GM19240 (cell line): Measurements from ENCODE around the gene DSEL.
A peak's percentile ranks its signal among the peaks of the same experiment; 100 is the strongest.

Source experiments
- DNase-seq: peaks from one replicate; pipeline ENCODE4 v3.0.0; 2011; ENCODE audit warnings: low spot score; ENCODE audit not compliant: insufficient read length

DSEL gene

GRCh38 chr18:67516539-67517443, at the start of gene DSEL:
Gene DSEL, minus strand, starts transcription at chr18:67516720. Its CDS starts 2,112 bp downstream, at chr18:67514608.
- peak; percentile 63 for DNase-seq

- DNase-seq, result no peak
Observed at GRCh38 chr18:67553437-67553836, 36.9 kb upstream of the DSEL start.

DNA sequence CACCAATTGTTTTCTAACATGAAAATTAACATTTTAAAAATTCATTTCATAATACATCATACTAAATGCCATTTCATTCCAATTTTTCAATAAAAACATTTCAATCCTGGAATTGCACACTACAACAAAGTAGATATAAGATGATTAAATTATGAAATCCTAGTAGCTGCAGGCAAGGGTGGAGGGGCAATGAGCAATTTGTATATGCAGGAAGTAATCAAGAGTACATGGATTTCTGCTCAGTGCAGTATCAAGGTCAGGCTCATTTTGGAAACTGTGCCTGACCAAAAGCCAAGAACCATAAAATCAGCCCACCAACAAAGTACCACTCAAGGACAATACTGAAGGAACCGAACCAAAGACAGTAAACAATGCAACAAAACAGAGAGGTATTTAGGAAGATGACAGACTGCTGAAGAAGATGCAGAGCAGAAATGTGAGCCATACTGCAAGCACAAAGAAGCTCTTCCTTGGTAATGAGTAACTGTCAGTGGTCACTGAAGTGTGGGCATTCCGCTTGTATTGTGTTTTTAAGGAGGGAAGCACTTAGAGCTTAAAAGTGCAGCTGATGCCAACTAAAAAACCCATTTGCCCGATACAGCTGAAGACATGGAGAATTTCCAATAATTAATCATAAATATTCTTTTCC, 34.5 kb upstream of the DSEL start:
- no peak for DNase-seq

- no peak for DNase-seq
Observed at GRCh38 chr18:67549946-67550345, 33.4 kb upstream of the DSEL start.

GRCh38 chr18:67545681-67546080, 29.2 kb upstream of the DSEL start:
- DNase-seq, result no peak

DNA sequence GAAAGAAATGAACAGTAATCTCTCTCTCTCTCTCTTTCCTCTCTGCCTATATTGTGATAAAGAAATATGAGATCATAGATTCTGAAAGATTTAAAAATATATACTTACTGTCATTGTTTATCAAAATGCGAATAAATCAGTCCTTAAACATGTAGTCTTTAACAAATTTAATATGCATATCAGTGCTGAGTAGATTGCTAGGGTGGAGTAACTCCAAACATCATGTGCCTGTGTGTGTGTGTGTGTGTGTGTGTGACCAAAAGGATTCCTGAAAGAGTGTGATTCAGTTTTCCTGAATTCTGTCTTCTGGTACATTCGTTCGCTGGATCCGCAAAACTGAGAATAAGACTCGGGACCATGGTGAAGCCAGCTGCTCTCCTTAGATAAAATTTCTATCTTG, 24.0 kb upstream of the DSEL start:
- no peak for DNase-seq

- no peak for DNase-seq
Observed at GRCh38 chr18:67531929-67532328, 15.4 kb upstream of the DSEL start.

DNA sequence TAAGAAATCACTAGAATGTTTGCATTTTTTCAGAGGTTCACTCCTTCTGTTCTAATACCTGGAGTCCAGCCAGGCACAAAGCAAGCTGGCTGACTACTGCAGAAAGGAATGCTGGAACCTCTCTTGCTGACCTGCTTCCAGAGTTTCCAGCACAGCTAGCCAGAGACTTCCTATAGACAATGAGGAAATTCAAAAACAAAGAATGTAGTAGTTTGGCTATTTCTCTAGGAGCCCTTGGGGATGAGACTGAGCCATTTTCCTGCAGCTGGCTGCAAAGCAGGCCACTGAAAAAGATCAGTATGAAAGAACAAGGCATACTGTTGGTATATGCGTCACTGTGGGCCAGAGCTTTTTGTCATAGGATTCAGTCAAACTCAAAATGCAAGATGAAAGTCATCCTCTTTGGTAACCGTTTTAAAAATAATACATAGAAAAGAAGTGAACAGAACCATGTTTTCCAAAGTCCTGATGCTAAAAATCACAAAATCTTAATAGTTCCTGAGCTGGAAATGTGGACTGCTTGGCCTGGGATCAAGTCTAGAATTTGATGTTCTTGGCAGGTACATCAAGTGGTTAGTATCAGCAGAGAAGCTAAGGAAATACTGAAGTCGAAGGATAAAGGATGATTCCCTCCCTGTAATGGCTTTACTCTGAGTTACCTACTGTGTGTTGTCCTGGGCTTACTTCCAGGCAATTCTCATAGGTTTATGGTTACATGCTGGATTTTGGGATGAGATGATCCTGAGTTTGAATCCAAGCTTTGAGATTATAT, 9.0 kb upstream of the DSEL start:
- DNase-seq, result no peak

DNA sequence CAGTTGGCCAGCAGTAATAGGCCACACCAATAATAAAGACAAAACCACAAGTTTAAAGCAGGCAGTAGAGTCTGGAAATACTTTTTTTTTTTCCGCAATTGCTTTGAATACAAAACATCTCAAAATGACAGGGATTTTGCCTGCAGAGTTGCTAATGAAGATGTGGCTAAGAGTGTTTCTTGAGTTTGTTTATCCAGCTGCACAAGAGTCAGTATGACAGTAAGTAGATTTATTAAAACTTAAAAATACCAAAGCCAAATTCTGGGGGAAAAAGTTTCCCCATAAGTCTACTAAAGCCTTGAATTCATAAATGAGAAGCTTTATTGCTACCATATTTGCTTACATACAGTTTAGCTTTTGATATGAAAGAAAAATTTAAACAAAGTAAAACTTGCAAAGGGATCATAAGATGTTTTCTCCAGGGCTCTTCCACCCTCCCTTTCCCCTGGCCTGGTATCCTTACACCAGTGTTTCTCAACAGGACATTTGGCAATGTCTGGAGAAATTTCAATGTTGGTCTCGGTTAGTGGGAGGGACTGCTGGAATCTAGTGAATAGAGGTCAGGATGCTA, 3.9 kb upstream of the DSEL start:
- no peak for DNase-seq

GRCh38 chr18:67519592-67519991, 3.1 kb upstream of the DSEL start:
- DNase-seq, result no peak

- DNase-seq, result no peak
Observed at GRCh38 chr18:67518566-67518965, 2.0 kb upstream of the DSEL start.

DNA sequence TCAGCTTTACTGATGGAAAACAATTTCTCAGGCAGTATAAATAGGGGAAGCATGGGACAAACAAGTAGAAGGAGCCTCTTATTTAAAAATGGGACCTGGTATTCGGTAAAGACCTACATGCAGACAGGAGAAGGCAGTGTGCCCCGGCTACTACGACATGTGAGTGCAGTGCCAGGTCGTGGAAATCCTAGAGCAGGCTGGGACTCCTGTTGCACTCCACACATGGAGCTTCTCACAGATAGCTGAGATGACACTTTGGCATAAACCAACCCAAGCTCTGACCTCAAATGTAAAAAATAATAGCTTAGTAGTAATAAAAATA, 885 bp upstream of the DSEL start:
- no peak for DNase-seq

DNA sequence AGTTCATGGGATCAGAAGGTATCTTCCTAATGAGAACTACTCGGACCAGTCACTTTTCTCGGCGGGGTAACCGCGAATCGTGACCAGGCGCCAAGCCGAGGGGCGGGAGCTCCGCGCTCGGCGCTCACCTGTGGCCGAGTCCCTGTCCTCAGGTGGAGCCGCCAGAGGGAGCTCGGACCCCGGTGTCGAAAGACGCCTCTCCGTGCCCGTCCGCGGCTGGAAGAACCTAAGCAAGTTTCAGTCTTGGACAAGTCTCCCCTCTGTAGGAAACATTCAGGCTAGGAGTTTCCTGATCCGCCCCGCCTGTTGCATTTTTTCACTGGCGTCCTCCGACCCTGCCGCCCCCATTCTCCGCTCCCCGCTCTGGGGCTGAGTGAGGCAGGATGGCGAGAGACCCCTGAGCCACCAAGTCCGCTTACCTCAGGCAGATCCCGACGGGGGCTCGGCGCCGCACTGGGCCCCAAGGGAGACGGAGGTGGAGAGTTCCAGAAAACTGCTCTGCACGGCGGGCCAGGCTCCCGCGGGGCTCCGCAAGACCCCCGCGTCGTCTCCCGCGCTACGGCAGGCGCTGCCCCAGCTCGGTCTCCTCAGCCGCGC, 480 bp downstream of the DSEL start:
- DNase-seq, result peak; percentile 12

- DNase-seq, result no peak
Observed at GRCh38 chr18:67514901-67515540, 1.5 kb downstream of the DSEL start.

DNA sequence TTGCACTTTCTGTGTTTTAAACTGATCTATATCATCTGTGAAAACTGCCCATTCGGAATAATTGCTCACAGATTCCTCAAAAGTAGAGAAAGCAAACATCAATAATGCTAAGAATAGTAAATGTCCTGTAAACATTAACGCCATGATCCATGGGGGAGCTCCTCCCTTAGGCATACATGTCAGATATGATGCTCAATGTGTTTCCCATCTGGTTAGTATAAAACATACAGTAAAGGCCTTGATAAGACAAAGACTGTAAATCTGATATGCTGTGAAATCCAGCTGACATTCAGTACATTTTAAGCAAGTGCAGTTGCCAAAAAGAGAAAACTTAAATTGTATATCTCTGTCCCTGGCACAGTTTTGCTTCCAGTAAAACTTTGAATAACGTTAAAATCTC, 2.1 kb downstream of the DSEL start:
- DNase-seq, result no peak

- no peak for DNase-seq
Observed at GRCh38 chr18:67513280-67513679, 3.2 kb downstream of the DSEL start.

DNA sequence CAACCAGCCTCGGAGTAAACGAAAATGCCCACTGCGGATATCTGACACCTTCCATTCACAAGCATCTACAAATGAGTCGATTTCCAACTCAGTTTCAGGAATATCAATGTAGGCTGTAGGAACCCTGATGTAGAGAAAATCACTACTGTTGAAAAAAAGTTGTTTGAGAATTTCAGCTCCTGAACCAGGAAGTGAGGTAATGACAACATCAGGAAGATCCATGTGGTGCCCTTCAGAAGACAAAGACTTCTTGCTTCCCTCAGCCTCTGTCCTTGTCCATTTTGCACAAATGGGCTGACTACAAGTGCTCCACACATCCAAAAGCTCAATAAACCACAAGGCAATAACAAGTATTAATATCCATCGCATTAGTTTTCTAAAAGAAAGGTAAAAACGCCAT, 4.7 kb downstream of the DSEL start:
- no peak for DNase-seq

DNA sequence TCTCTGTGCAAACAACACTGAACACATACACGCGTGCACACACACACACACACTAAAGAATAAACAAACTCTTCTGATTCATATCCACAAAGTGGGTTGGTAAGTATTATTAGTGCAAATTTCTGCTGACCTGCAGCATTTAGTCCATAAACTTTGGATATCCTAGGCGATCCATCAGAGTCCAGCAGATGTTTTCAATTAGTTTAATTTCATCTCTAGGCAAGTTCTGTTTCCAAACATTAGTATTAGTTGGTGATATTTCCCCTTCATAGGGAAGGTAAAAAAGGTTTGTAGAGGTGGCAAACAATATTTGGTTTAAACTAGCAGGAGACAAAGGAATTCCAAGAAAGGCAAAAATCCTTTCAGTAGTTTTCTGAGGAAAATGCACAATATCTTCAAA, 5.7 kb downstream of the DSEL start:
- DNase-seq, result no peak

DNA sequence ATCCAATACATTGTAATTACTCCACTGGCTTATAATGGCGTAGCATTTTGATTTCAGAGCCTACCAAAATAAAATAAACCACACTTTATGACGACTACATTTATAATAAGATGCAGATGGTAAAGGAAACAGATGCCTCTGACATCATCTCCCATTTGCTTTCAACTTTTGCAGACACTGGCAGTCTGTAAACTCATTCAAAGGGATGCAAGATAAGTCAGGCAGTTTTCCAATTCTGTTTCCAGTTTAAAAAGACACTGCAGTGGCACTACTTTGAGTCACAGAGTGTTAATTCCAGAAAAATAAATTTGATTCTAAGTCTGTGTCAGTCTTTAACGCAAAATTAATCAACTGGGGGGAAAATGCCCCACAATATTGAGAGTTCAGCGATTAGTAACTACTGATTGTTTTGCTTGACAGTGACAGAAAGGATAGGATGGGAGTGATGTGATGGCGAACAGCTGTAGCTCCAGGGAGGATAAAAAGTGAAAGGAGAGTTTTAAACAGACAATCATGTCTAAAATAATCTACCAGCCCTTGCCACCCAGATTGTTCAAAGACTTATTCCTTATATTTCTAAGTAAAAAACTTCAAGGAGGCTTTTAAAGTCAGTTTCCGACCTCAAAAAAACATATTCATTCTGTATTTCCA, 6.7 kb downstream of the DSEL start:
- DNase-seq, result no peak

DNA sequence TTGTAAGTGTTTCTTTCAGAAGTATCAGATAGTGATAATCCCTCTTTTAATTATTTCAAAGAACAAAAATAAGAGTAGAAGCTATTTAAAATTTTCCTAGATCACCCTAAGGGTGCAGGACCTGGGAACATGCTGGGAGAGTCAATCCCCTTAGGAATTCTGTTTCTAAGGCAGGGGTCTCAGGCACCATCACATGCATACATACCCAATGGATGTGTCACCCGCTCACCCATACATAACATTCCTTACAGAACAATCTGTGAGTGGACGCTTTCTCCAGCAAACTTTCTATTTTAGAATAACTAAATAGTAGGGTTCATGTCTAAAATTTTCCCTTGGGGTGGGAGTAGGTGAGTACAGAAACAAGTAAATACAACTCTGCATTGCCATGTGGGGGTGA, 8.4 kb downstream of the DSEL start:
- no peak for DNase-seq

DNA sequence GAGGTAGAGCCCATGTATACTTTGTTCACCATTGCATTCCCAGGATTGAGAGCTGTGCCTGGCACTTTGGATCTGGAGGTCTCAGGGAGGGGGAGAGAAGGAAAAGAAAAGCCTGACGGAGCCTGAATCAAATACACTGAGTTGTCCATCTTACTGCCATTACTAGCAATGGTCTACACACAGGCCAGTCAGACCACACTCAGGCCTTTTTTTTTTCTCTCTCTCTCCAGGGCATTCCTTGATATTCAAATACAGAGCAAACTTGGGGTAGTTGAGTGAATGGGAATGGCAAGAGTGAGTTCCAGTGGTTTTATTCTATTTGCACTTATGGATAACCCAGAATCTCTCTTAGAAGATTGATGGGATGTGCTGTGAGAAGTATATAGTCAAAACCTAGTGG, 11.8 kb downstream of the DSEL start:
- DNase-seq, result no peak
